Cardiac fibroblast (primary cell): ENCODE measurements around the gene LRP2BP.
"Not testable (repeated sequence)": the region's sequence is repeated elsewhere in the genome, so short reads cannot be mapped to it uniquely, and the experiment has no call there.

Experiments
- DNase-seq, 2 donors: peaks; one replicate each; pipeline versions ENCODE4 v3.0.0 to v3.0.0-alpha.2; 2010; ENCODE audit warnings: low read depth in 2 of 2
- H3K4me3 ChIP-seq, 2 donors: replicated peaks in 1 of 2; 1 replicate in 1 of 2; 2 replicates in 1 of 2; pipeline ENCODE4 v1.5.1; 2011; ENCODE audit warnings: low read depth in 2 of 2, low read length in 2 of 2, mild to moderate bottlenecking in 2 of 2, moderate library complexity in 1 of 2
- CTCF ChIP-seq: IDR thresholded peaks from one replicate; pipeline ENCODE4 v1.5.1; 2011; ENCODE audit warnings: low read depth, mild to moderate bottlenecking, low read length, inconsistent platforms

LRP2BP gene

DNA sequence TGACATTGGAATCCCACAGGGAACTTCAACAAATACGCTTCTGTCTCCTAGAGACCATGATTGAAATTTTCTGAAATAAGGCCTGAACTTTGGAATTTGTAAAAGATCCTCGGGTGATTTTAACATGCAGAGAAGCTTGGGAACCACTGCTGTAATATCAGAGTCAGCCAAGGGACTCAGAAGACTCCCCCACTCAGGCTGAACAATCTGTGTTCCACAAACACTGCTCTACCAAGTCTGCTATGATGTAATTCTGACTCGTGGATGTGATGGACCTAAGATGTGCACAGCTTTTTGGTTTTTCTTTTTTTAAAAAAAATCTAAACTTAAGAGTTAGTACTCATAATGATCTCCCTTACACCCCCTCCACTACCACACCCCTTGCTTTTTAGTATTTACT, 26.0 kb downstream of the LRP2BP start:
- no peak for DNase-seq
- H3K4me3 ChIP-seq, result no peak overlapping the region
- TF ChIP-seq CTCF, result no peak

DNA sequence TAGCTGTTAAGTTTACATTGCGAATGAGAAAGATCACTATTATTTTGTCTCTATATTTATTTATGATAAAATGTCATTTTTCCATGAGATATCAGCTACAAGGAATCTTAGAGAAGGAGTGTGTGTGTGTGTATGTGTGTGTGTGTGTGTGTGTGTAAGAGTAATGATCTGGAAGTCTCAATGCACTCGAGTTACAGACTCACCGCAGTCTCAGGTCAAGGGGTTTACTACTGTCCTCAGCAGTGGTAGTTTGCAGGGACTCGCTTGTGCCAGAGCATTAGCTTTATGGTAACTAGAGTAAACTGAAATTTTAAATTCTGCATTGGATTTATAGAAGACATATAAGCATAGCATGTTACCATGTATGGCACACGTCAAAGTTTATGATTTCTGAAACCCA, 30.8 kb downstream of the LRP2BP start:
- no peak overlapping the region for H3K4me3 ChIP-seq
- no peak for TF ChIP-seq CTCF
- no peak for DNase-seq

DNA sequence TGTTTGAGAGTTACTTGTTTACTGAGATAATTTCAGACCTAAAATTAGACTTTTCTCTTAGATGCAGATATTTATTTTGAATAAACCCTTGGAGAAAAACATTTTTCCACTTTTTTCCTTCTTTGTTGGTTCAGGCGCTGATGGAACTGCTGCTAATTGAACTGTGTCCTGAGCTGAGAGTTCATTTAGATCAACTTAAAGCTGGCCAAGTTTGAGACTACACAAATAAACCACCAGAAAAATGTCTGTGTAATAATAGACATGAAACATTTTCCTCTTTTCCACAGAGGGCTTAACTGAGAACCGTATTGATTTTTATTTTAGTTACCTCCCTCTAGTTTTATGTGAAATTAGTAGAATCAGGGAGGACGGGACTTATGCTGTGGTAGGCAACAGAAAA, 32.5 kb downstream of the LRP2BP start:
- no peak for DNase-seq
- no peak for TF ChIP-seq CTCF
- H3K4me3 ChIP-seq, result no peak overlapping the region

GRCh38 chr4:185362570-185362969, 33.2 kb downstream of the LRP2BP start:
- peak in 1 of 2 donors; percentile 73 for DNase-seq
- H3K4me3 ChIP-seq, result not testable (repeated sequence)

DNA sequence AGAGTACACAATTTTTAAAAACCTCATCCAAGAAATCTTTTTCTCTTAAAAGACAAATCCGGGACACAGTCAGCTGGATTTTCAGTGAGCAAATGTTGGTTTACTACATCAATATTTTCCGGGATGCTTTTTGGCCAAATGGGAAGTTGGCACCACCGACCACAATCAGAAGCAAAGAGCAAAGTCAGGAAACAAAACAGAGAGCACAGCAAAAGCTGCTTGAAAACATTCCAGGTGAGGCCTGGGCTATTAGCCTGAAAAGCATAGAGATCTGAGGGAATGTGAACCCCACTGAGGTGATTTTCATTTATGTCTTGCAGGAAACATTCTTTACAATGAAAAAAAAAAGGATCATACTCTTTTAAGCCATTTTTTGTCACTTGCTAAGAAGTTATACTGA, 33.9 kb downstream of the LRP2BP start:
- no peak for DNase-seq
- TF ChIP-seq CTCF, result no peak
- H3K4me3 ChIP-seq, result no peak overlapping the region

DNA sequence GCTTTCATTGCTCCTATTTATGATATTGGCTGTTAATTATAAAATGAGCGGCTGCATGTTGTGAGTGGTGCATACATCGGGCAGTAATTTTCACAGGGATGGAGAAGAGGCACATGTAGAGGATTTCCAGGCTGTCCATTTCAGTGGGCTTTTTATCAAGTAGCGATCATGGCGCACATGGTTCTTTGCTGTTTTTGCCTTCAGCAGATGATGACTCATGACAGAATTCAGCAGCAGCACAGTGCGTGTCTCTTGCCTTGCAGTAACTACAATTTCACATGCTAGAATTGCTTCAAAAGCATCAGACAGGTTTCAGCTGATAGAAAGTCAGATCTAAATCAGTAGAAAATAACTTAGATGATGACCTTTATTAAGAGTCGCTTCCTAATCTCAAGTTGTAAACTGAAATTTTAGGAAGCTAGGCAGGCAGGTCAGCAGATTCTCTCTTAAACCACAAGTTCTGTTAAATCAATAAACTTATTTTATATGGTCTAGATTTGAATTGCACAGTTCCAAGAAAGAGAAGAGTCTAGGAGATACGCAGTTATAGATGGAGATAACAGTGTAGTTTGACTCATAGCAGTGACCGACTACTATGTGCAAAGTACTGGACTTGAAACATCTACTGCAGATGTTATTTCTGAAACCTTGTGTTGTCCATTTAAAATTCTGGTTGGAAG, 35.8 kb downstream of the LRP2BP start:
- DNase-seq, result peak; percentile 31 to 75
- no peak overlapping the region for H3K4me3 ChIP-seq
- TF ChIP-seq CTCF, result no peak

GRCh38 chr4:185358959-185359358, 36.8 kb downstream of the LRP2BP start:
- no peak overlapping the region for H3K4me3 ChIP-seq
- DNase-seq, result peak; percentile 13 to 74
- no peak for TF ChIP-seq CTCF
